ENCODE measurements around the gene C20orf144.

C20orf144 gene

DNA sequence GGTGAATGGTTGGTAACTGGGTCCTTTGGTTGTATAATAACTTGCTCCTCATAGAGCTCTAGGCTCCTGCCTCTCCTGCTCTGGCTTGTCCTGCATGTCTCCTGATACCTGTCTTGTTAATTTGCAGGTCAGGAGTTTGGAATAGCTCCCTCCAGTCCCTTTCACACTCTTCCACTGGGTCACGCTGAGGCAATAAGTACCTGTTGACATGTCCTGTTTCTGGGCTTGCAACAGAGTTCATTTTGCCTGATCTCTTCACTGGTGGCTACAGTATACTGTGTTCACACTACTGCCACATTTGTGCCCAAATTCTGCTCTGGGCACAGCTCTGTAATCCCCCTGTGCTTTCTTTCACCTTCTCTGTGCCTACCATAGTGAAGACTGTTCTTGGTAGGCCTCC is 25.4 kb upstream of the C20orf144 start:
- Histone ChIP-seq H2BK120ac (ENCODE audit: low read depth, low read length) (no peak overlapping the region), H3K27me3 (ENCODE audit: insufficient read depth, low read length, poor library complexity) (no peaks in the 10 kb centered on the region), H2AK5ac (ENCODE audit: low read length) (no peak overlapping the region), H3K27ac (ENCODE audit: low read depth, low read length) (no peak overlapping the region), H3K4me3 (ENCODE audit: low read length) (no peak overlapping the region), H3K56ac (ENCODE audit: low read length) (no peak overlapping the region), H3K4ac (ENCODE audit: low read depth, low read length) (no peak overlapping the region), H3K4me1 (ENCODE audit: control insufficient read depth, low read depth, low read length) (no peaks in the 10 kb centered on the region), H3K36me3 (ENCODE audit: control insufficient read depth, insufficient read depth, low read length) (peaks cover 2% of the 10 kb centered on the region), H4K5ac (ENCODE audit: low read length) (no peak overlapping the region), H3K23ac (ENCODE audit: low read length) (no peak overlapping the region), H2BK15ac (replicated peaks; ENCODE audit: low read depth) (no peak overlapping the region), H3K4me2 (ENCODE audit: low read length) (no peak overlapping the region), H3K9ac (ENCODE audit: low read length) (no peak overlapping the region), H4K8ac (ENCODE audit: low read depth, low read length) (no peak overlapping the region), H3K18ac (ENCODE audit: low read length) (no peak overlapping the region), H3K79me1 (ENCODE audit: low read length) (no peaks in the 10 kb centered on the region), H3K79me2 (ENCODE audit: control insufficient read depth, insufficient read depth, low read length) (no peaks in the 10 kb centered on the region), H2BK5ac (ENCODE audit: low read length) (no peak overlapping the region)
- no CpG with 5 or more reads among the region's 1 CpG for WGBS (ENCODE audit: extremely low coverage, insufficient coverage, low lambda C conversion rate)
- DNase-seq = no peak

DNA sequence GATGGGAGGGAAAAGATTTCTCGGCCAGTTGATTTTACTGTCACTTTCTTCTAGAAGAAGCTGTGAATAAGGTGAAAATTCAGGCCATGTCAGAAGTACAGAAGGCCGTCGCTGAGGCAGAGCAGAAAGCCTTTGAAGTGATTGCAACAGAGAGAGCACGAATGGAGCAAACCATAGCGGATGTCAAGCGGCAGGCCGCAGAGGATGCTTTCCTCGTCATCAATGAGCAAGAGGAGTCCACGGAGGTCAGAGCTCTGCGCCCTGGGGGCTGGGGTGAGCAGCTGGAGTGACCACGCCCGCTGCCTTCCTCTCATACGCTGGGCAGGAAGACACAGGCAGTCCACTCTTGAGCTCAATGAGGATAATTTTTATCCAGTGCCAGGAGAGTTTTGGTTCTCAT is 21.8 kb upstream of the C20orf144 start:
- Histone ChIP-seq H3K4ac (ENCODE audit: low read depth, low read length) (no peak overlapping the region), H2BK15ac (replicated peaks; ENCODE audit: low read depth) (no peak overlapping the region), H3K79me2 (ENCODE audit: control insufficient read depth, insufficient read depth, low read length) (no peaks in the 10 kb centered on the region), H2BK5ac (ENCODE audit: low read length) (no peak overlapping the region), H3K36me3 (ENCODE audit: control insufficient read depth, insufficient read depth, low read length) (peaks cover 2% of the 10 kb centered on the region), H3K4me1 (ENCODE audit: control insufficient read depth, low read depth, low read length) (no peaks in the 10 kb centered on the region), H3K4me3 (ENCODE audit: low read length) (no peak overlapping the region), H3K18ac (ENCODE audit: low read length) (no peak overlapping the region), H3K56ac (ENCODE audit: low read length) (no peak overlapping the region), H3K4me2 (ENCODE audit: low read length) (no peak overlapping the region), H3K23ac (ENCODE audit: low read length) (no peak overlapping the region), H3K27ac (ENCODE audit: low read depth, low read length) (no peak overlapping the region), H4K8ac (ENCODE audit: low read depth, low read length) (no peak overlapping the region), H3K9ac (ENCODE audit: low read length) (no peak overlapping the region), H3K27me3 (ENCODE audit: insufficient read depth, low read length, poor library complexity) (no peaks in the 10 kb centered on the region), H3K79me1 (ENCODE audit: low read length) (no peaks in the 10 kb centered on the region), H4K5ac (ENCODE audit: low read length) (no peak overlapping the region), H2BK120ac (ENCODE audit: low read depth, low read length) (no peak overlapping the region), H2AK5ac (ENCODE audit: low read length) (no peak overlapping the region)
- no peak for DNase-seq
- no CpG with 5 or more reads among the region's 13 CpGs for WGBS (ENCODE audit: extremely low coverage, insufficient coverage, low lambda C conversion rate)

DNA sequence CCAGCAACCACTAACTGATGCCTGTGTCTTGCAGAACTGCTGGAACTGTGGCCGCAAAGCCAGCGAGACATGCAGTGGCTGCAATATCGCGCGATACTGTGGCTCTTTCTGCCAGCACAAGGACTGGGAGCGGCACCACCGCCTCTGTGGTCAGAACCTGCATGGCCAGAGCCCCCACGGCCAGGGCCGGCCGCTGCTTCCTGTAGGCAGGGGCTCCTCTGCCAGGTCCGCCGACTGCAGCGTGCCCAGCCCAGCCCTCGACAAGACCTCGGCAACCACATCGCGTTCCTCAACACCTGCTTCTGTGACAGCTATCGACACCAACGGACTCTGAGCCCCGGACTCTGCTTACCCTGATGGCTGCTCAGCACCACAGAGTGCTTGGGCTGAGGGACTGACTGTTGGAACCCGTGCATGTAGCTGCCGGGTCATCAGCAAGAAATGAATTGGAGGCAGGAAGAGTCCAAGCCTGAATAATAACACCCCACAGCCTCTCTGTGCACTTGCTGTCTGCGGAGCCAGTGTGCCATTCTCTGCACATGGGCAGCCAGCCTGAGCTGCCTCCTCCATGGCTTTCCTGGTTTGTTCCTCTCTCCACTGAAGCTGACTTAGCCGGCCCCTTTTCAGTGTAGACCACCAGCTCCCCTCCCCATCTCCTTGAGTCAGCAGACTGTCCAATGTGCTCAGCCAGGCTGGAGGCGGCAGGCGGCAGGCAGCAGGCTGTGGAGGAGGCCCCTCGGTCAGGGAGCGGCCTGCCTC is 17.6 kb upstream of the C20orf144 start:
- H3K9ac ChIP-seq (ENCODE audit: low read length) = no peak overlapping the region
- H3K27me3 ChIP-seq (ENCODE audit: insufficient read depth, low read length, poor library complexity) = no peaks in the 10 kb centered on the region
- no CpG with 5 or more reads among the region's 28 CpGs for WGBS (ENCODE audit: extremely low coverage, insufficient coverage, low lambda C conversion rate)
- H3K79me2 ChIP-seq (ENCODE audit: control insufficient read depth, insufficient read depth, low read length) = no peaks in the 10 kb centered on the region
- H3K36me3 ChIP-seq (ENCODE audit: control insufficient read depth, insufficient read depth, low read length) = peaks cover 2% of the 10 kb centered on the region
- H4K8ac ChIP-seq (ENCODE audit: low read depth, low read length) = no peak overlapping the region
- H3K18ac ChIP-seq (ENCODE audit: low read length) = no peak overlapping the region
- H3K4me2 ChIP-seq (ENCODE audit: low read length) = no peak overlapping the region
- no peak overlapping the region for H2BK5ac ChIP-seq (ENCODE audit: low read length)
- no peak overlapping the region for H2AK5ac ChIP-seq (ENCODE audit: low read length)
- no peak overlapping the region for H2BK15ac ChIP-seq (replicated peaks; ENCODE audit: low read depth)
- H3K79me1 ChIP-seq (ENCODE audit: low read length) = no peaks in the 10 kb centered on the region
- H2BK120ac ChIP-seq (ENCODE audit: low read depth, low read length) = no peak overlapping the region
- H3K23ac ChIP-seq (ENCODE audit: low read length) = no peak overlapping the region
- no peak overlapping the region for H4K5ac ChIP-seq (ENCODE audit: low read length)
- H3K4me3 ChIP-seq (ENCODE audit: low read length) = no peak overlapping the region
- H3K4me1 ChIP-seq (ENCODE audit: control insufficient read depth, low read depth, low read length) = no peaks in the 10 kb centered on the region
- no peak for DNase-seq
- no peak overlapping the region for H3K27ac ChIP-seq (ENCODE audit: low read depth, low read length)
- no peak overlapping the region for H3K56ac ChIP-seq (ENCODE audit: low read length)
- no peak overlapping the region for H3K4ac ChIP-seq (ENCODE audit: low read depth, low read length)

DNA sequence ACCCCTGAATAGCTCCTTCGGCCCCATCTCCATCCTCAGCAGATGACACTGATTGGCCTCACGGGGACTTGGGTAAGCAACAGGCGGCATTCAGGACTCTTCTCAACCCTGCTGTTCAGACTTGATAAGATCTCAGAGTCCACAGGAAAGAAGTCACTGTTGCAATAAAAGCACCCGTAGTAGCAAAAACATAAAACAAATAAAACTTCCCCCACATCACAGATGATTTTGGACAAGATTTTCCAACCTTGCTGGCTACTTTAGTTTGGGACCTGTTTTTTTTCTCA is 17.1 kb upstream of the C20orf144 start:
- Histone ChIP-seq H3K9ac (ENCODE audit: low read length) (no peak overlapping the region), H3K79me2 (ENCODE audit: control insufficient read depth, insufficient read depth, low read length) (no peaks in the 10 kb centered on the region), H4K5ac (ENCODE audit: low read length) (no peak overlapping the region), H3K18ac (ENCODE audit: low read length) (no peak overlapping the region), H3K4me2 (ENCODE audit: low read length) (no peak overlapping the region), H3K36me3 (ENCODE audit: control insufficient read depth, insufficient read depth, low read length) (peaks cover 2% of the 10 kb centered on the region), H3K27me3 (ENCODE audit: insufficient read depth, low read length, poor library complexity) (no peaks in the 10 kb centered on the region), H3K23ac (ENCODE audit: low read length) (no peak overlapping the region), H3K79me1 (ENCODE audit: low read length) (no peaks in the 10 kb centered on the region), H3K56ac (ENCODE audit: low read length) (no peak overlapping the region), H2AK5ac (ENCODE audit: low read length) (no peak overlapping the region), H3K4me1 (ENCODE audit: control insufficient read depth, low read depth, low read length) (no peaks in the 10 kb centered on the region), H3K4me3 (ENCODE audit: low read length) (no peak overlapping the region), H2BK5ac (ENCODE audit: low read length) (no peak overlapping the region), H4K8ac (ENCODE audit: low read depth, low read length) (no peak overlapping the region), H3K27ac (ENCODE audit: low read depth, low read length) (no peak overlapping the region), H3K4ac (ENCODE audit: low read depth, low read length) (no peak overlapping the region), H2BK120ac (ENCODE audit: low read depth, low read length) (no peak overlapping the region), H2BK15ac (replicated peaks; ENCODE audit: low read depth) (no peak overlapping the region)
- no CpG with 5 or more reads among the region's 4 CpGs for WGBS (ENCODE audit: extremely low coverage, insufficient coverage, low lambda C conversion rate)
- DNase-seq = no peak

DNA sequence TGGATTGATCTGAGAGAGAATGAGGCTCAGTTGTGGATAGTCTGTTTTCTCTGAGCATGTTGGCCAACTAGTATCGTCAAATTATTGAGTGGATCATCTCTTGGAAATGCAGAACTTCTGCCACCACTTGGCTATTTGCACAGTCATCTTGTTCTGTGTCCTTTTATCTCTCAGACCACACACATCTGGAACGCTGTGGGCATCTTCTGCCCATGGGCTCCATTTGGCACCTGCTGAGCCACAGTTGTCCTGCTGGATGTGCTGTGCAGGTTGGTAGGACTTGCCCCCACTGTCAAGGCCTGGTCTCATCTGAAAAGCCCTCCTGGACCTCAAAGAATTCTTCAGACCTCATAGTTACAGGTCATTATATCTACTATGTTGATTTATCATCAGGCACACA is 16.7 kb upstream of the C20orf144 start:
- no peaks in the 10 kb centered on the region for H3K79me1 ChIP-seq (ENCODE audit: low read length)
- no peak overlapping the region for H3K9ac ChIP-seq (ENCODE audit: low read length)
- no peak overlapping the region for H3K4me2 ChIP-seq (ENCODE audit: low read length)
- H2BK120ac ChIP-seq (ENCODE audit: low read depth, low read length) = no peak overlapping the region
- no peak overlapping the region for H2BK15ac ChIP-seq (replicated peaks; ENCODE audit: low read depth)
- no peak overlapping the region for H4K8ac ChIP-seq (ENCODE audit: low read depth, low read length)
- no peak overlapping the region for H2BK5ac ChIP-seq (ENCODE audit: low read length)
- DNase-seq = no peak
- no peak overlapping the region for H3K4ac ChIP-seq (ENCODE audit: low read depth, low read length)
- no peaks in the 10 kb centered on the region for H3K27me3 ChIP-seq (ENCODE audit: insufficient read depth, low read length, poor library complexity)
- no peak overlapping the region for H3K23ac ChIP-seq (ENCODE audit: low read length)
- H2AK5ac ChIP-seq (ENCODE audit: low read length) = no peak overlapping the region
- H3K4me3 ChIP-seq (ENCODE audit: low read length) = no peak overlapping the region
- no peak overlapping the region for H4K5ac ChIP-seq (ENCODE audit: low read length)
- H3K4me1 ChIP-seq (ENCODE audit: control insufficient read depth, low read depth, low read length) = no peaks in the 10 kb centered on the region
- H3K27ac ChIP-seq (ENCODE audit: low read depth, low read length) = no peak overlapping the region
- H3K36me3 ChIP-seq (ENCODE audit: control insufficient read depth, insufficient read depth, low read length) = peaks cover 2% of the 10 kb centered on the region
- H3K56ac ChIP-seq (ENCODE audit: low read length) = no peak overlapping the region
- WGBS (ENCODE audit: extremely low coverage, insufficient coverage, low lambda C conversion rate) = no CpG with 5 or more reads among the region's 2 CpGs
- H3K18ac ChIP-seq (ENCODE audit: low read length) = no peak overlapping the region
- no peaks in the 10 kb centered on the region for H3K79me2 ChIP-seq (ENCODE audit: control insufficient read depth, insufficient read depth, low read length)

DNA sequence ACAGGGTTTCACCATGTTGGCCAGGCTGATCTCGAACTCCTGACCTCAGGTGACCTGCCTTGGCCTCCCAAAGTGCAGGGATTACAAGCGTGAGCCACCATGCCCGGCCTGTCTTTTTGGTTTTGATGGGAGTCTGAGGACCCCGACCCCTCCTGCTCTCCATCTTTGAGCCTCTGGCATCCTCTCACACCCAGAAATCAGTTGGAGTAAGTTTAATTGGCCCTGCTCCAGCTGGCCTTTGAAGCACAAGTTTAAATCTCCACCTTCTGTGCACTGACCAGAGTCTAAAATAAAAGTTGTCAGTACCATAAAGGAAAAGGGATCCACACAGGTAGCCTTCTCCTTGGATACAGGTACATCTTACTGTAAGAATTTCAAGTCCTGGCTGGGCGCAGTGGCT is 15.9 kb upstream of the C20orf144 start:
- no peak overlapping the region for H4K8ac ChIP-seq (ENCODE audit: low read depth, low read length)
- no peak overlapping the region for H3K18ac ChIP-seq (ENCODE audit: low read length)
- H3K9ac ChIP-seq (ENCODE audit: low read length) = no peak overlapping the region
- no peak overlapping the region for H3K27ac ChIP-seq (ENCODE audit: low read depth, low read length)
- H3K4me3 ChIP-seq (ENCODE audit: low read length) = no peak overlapping the region
- H2AK5ac ChIP-seq (ENCODE audit: low read length) = no peak overlapping the region
- no peak overlapping the region for H2BK5ac ChIP-seq (ENCODE audit: low read length)
- no peaks in the 10 kb centered on the region for H3K79me2 ChIP-seq (ENCODE audit: control insufficient read depth, insufficient read depth, low read length)
- H3K27me3 ChIP-seq (ENCODE audit: insufficient read depth, low read length, poor library complexity) = no peaks in the 10 kb centered on the region
- no CpG with 5 or more reads among the region's 5 CpGs for WGBS (ENCODE audit: extremely low coverage, insufficient coverage, low lambda C conversion rate)
- no peaks in the 10 kb centered on the region for H3K4me1 ChIP-seq (ENCODE audit: control insufficient read depth, low read depth, low read length)
- DNase-seq = no peak
- no peak overlapping the region for H3K56ac ChIP-seq (ENCODE audit: low read length)
- H3K23ac ChIP-seq (ENCODE audit: low read length) = no peak overlapping the region
- H3K36me3 ChIP-seq (ENCODE audit: control insufficient read depth, insufficient read depth, low read length) = peaks cover 2% of the 10 kb centered on the region
- no peak overlapping the region for H4K5ac ChIP-seq (ENCODE audit: low read length)
- H3K4me2 ChIP-seq (ENCODE audit: low read length) = no peak overlapping the region
- H3K79me1 ChIP-seq (ENCODE audit: low read length) = no peaks in the 10 kb centered on the region
- no peak overlapping the region for H2BK120ac ChIP-seq (ENCODE audit: low read depth, low read length)
- H3K4ac ChIP-seq (ENCODE audit: low read depth, low read length) = no peak overlapping the region
- no peak overlapping the region for H2BK15ac ChIP-seq (replicated peaks; ENCODE audit: low read depth)

Measured in mesendoderm (in vitro differentiated cells).